Activated T-helper 1 cell treated with Interleukin-2 at 50 U/mL for 16 hours (primary cell): ENCODE measurements around the gene ADGRA1.

Experiments used
- DNase-seq: peaks from one replicate; pipeline ENCODE4 v3.0.0-alpha.2; 2020; ENCODE audit warnings: low read depth

Gene ADGRA1

DNA sequence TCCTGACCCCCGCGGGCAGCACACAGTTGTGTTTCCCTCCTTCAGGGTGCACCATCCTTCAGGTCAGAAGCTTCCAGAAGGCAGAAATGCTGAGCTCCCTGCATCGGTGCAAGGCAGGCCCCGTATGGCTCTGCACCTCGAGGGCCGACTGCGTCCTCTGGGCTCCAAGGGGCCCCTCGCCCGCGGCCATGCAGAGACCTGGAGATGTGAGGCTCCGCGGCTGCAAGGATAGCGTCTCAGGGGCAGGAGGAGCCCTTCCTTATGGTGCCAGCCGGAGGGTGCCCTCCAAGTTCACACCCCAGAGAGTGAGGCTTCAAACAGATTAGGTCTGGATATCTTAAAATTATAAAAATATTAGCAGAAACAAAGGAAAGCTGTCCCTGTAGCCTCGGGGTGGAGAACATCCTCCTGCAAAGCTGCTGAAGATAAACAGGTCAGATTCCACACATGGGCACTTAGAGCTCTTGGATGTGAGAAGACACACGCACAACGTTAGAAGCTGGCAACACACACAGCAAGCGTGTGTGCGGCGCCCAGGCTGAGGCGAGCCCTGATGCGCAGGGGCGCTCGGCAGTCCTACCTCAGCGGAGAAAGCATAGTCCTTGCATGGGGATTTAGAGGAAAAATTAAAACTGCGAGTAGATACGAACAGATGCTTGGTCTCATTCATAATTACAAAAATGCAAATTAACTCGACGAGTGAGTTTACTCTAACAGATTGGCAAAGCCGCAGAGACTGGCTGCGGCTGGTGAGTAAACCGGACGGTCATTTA is 92.7 kb downstream of the ADGRA1 start:
- DNase-seq = no peak

DNA sequence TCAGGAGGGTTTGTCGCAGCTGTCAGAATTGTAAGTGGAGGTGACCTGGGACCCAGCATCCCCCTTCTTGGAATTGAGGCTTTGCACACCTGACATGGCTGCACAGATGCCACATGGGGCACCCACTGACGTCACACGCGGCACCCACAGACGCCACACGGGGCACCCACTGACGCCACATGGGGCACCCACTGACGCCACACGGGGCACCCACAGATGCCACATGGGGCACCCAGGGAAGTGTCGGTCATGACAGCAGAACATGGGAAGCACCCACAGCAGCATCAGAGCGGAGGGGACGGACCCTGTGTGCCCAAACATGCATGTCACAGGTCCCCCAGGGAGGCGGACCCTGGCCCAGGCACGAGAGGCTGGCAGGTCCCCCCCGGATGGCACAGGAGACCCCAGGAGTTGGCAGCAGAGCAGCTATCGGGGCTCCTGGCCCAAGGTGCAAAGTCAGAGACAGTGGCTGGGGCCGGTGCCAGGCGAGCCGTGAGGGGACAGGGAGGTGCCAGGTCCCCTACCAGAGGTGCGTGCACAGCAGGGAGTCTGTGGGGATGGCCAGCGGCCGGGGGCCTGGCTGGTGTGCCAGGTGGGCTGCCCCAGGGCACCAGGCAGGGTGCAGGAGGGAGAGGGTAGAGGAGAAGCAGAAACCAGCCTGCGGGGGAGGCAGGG is 93.4 kb downstream of the ADGRA1 start:
- no peak for DNase-seq
